Activated B cell treated with CpG ODN at 0.5 μM for 24 hours (primary cell): Measurements from ENCODE around the gene RAVER2. TPM values are rescaled to one million over a fixed set of nuclear protein-coding genes. Genes with fewer than 3 reads are reported as not detected.

Experiments used
- ATAC-seq: fragments of 200-7000 bp; cut with Tn5 transposase; one replicate; pipeline ENCODE4 v1.10.0; 2021; ENCODE audit warnings: low read depth, mild to moderate bottlenecking, moderate library complexity
- CTCF ChIA-PET: fragments of 350-600 bp; sonication (Branson Sonifier 250); formaldehyde crosslinking; loops from one replicate; lab custom pipeline; 2021; ENCODE audit warnings: antibody characterized with exemption; lab: Charles Lee
- POLR2A ChIA-PET: fragments of 350-600 bp; sonication (Branson Sonifier 250); formaldehyde crosslinking; loops from one replicate; lab custom pipeline; 2021; ENCODE audit warnings: antibody characterized with exemption; lab: Charles Lee
- DNase-seq: peaks from one replicate; pipeline ENCODE4 v3.0.0; 2022
- H3K27ac Mint-ChIP-seq: one replicate; pipeline ENCODE4 v1.8.0; 2020; ENCODE audit warnings: mixed read lengths
- H3K27me3 Mint-ChIP-seq: one replicate; pipeline ENCODE4 v1.8.0; 2021; ENCODE audit warnings: mixed read lengths
- H3K36me3 Mint-ChIP-seq: one replicate; pipeline ENCODE4 v1.8.0; 2021; ENCODE audit warnings: low read depth, mixed read lengths
- H3K4me1 Mint-ChIP-seq: one replicate; pipeline ENCODE4 v1.8.0; 2021; ENCODE audit warnings: mixed read lengths
- H3K4me3 Mint-ChIP-seq: one replicate; pipeline ENCODE4 v1.8.0; 2020; ENCODE audit warnings: mild to moderate bottlenecking, mixed read lengths
- H3K9me3 Mint-ChIP-seq: one replicate; pipeline ENCODE4 v1.8.0; 2020; ENCODE audit warnings: mixed read lengths
- CTCF ChIP-seq: fragments of 200-600 bp; IDR thresholded peaks from one replicate; pipeline ENCODE4 v1.8.0; 2022; ENCODE audit warnings: antibody characterized with exemption, mild to moderate bottlenecking
- intact Hi-C: fragments of 100-400 bp; cut with micrococcal nuclease; formaldehyde crosslinking; loops from one replicate; pipeline ENCODE4 v1.15.1; 2024
- total RNA-seq: library from RNA; stranded (reverse); gene quantifications from 2 replicates; pipeline ENCODE4 v1.2.3, GENCODE V29; 2022

RAVER2 gene
- total RNA-seq, 1 donor from 2014 or later, result 1.2 TPM

- TF ChIP-seq CTCF, result no peak
- intact Hi-C loops, result loop anchor here (10.0 kb wide), 1 partner anchor 677 kb away; the partner anchor contains the start of genes LEPR and LEPROT
- Mint-ChIP-seq H3K9me3 (no peaks in the 10 kb centered on the region), H3K4me3 (no peak overlapping the region), H3K36me3 (no peaks in the 10 kb centered on the region), H3K27me3 (peaks cover 6% of the 10 kb centered on the region), H3K4me1 (peaks cover 20% of the 10 kb centered on the region), H3K27ac (no peak overlapping the region)
- POLR2A ChIA-PET, result interaction anchor here (0.6 kb wide), 1 partner anchor 305 kb away, joined by 4 read pairs; no protein-coding TSS in a partner anchor
- ATAC-seq, result no peak
- CTCF ChIA-PET, result no interaction called here
- DNase-seq, result no peak
These were observed 3.3 kb downstream of the RAVER2 start for GRCh38 chr1:64748222-64748621.

GRCh38 chr1:64748706-64749105 lies 3.8 kb downstream of the RAVER2 start:
- no peak overlapping the region for H3K4me3 Mint-ChIP-seq
- intact Hi-C loops, result loop anchor here (10.0 kb wide), 1 partner anchor 676 kb away; the partner anchor contains the start of genes LEPR and LEPROT
- ChIA-PET CTCF (no interaction called here), POLR2A (no interaction called here)
- ATAC-seq (no peak), DNase-seq (no peak)
- H3K27ac Mint-ChIP-seq, result no peak overlapping the region
- peaks cover 6% of the 10 kb centered on the region for H3K27me3 Mint-ChIP-seq
- H3K4me1 Mint-ChIP-seq, result peaks cover 18% of the 10 kb centered on the region
- no peaks in the 10 kb centered on the region for H3K36me3 Mint-ChIP-seq
- TF ChIP-seq CTCF, result no peak
- no peaks in the 10 kb centered on the region for H3K9me3 Mint-ChIP-seq

- ChIA-PET POLR2A (interaction anchor here (1.0 kb wide), 1 partner anchor 12 kb away, joined by 3 read pairs; no protein-coding TSS in a partner anchor), CTCF (no interaction called here)
- no peak overlapping the region for H3K27ac Mint-ChIP-seq
- H3K36me3 Mint-ChIP-seq, result no peaks in the 10 kb centered on the region
- no peak for ATAC-seq
- TF ChIP-seq CTCF, result no peak
- peaks cover 2% of the 10 kb centered on the region for H3K27me3 Mint-ChIP-seq
- H3K4me1 Mint-ChIP-seq, result peaks cover 12% of the 10 kb centered on the region
- H3K9me3 Mint-ChIP-seq, result no peaks in the 10 kb centered on the region
- no peak for DNase-seq
- H3K4me3 Mint-ChIP-seq, result no peak overlapping the region
- intact Hi-C loops, result no loop called here
These were observed 5.2 kb downstream of the RAVER2 start for GRCh38 chr1:64750092-64750491.

- no peak overlapping the region for H3K27ac Mint-ChIP-seq
- CTCF ChIA-PET, result no interaction called here
These were observed 6.0 kb downstream of the RAVER2 start for GRCh38 chr1:64750875-64751274.

GRCh38 chr1:64754173-64754572 lies 9.3 kb downstream of the RAVER2 start:
- intact Hi-C loops, result no loop called here
- H3K36me3 Mint-ChIP-seq, result no peaks in the 10 kb centered on the region
- H3K9me3 Mint-ChIP-seq, result peaks cover 7% of the 10 kb centered on the region
- TF ChIP-seq CTCF, result no peak
- no peak for DNase-seq
- CTCF ChIA-PET, result no interaction called here
- ATAC-seq, result no peak
- H3K4me3 Mint-ChIP-seq, result no peak overlapping the region
- H3K27me3 Mint-ChIP-seq, result no peaks in the 10 kb centered on the region
- no peaks in the 10 kb centered on the region for H3K4me1 Mint-ChIP-seq
- H3K27ac Mint-ChIP-seq, result no peak overlapping the region
- POLR2A ChIA-PET, result no interaction called here

More at GRCh38 chr1:64750875-64751274, 6.0 kb downstream of the RAVER2 start:
- no peak for ATAC-seq
- Mint-ChIP-seq H3K9me3 (no peaks in the 10 kb centered on the region), H3K36me3 (no peaks in the 10 kb centered on the region), H3K4me1 (peaks cover 7% of the 10 kb centered on the region), H3K27me3 (peaks cover 2% of the 10 kb centered on the region), H3K4me3 (no peak overlapping the region)
- POLR2A ChIA-PET, result interaction anchor here (1.0 kb wide), 1 partner anchor 11 kb away, joined by 3 read pairs; no protein-coding TSS in a partner anchor
- intact Hi-C loops, result no loop called here
- DNase-seq, result no peak
- TF ChIP-seq CTCF, result no peak
